ENCODE data around the gene CDCA7L.

GRCh38 chr7:21903020-21903786, 42.5 kb downstream of the CDCA7L start:
- no peak for TF ChIP-seq CTCF (IDR thresholded peaks at IDR 0.05)
- TF ChIP-seq POLR2A (IDR thresholded peaks at IDR 0.05): no peak

Measured in thyroid gland (tissue), 4 donors.